Smooth muscle cell of the umbilical artery (primary cell): ENCODE results near the gene FANCD2OS. TPM values are rescaled to one million over a fixed set of nuclear protein-coding genes. Genes with fewer than 3 reads are reported as not detected.

Experiments used
- total RNA-seq: library from RNA; depleted of rRNA; stranded (reverse); fragments of >200 nt; gene quantifications from 2 replicates; pipeline ENCODE4 v1.2.3, GENCODE V29; 2014

FANCD2OS gene
- total RNA-seq: not detected in 2 replicates

GRCh38 chr3:10108091-10108490 lies at the start of gene FANCD2OS:
Gene FANCD2OS, minus strand, starts transcription at chr3:10108255. Its CDS starts 3,481 bp downstream, at chr3:10104774.

GRCh38 chr3:10115326-10116137 lies 7.5 kb upstream of the FANCD2OS start, which contains the start of gene BRK1:
Gene BRK1, plus strand, starts transcription at chr3:10115675. Its CDS starts 27 bp downstream, at chr3:10115702.

Other genes starting within 250 kb of the FANCD2OS start
- gene CIDEC, start 228.0 kb downstream of the FANCD2OS start, total RNA-seq: 0.09 TPM in 1 of 2 replicates, not detected in the other
- gene JAGN1, start 217.6 kb downstream of the FANCD2OS start, total RNA-seq: 17.6 and 24.3 TPM in 2 replicates
- under 0.01 and 0.23 TPM in 2 replicates for gene IL17RE, start 205.4 kb downstream of the FANCD2OS start, total RNA-seq
- gene IL17RC, start 191.2 kb downstream of the FANCD2OS start, total RNA-seq: 21.5 and 35.0 TPM in 2 replicates
- 82.0 and 124 TPM in 2 replicates for gene CRELD1, start 174.4 kb downstream of the FANCD2OS start, total RNA-seq
- 2.4 and 3.0 TPM in 2 replicates for gene PRRT3, start 155.8 kb downstream of the FANCD2OS start, total RNA-seq
- 60.3 and 90.1 TPM in 2 replicates for gene EMC3, start 121.4 kb downstream of the FANCD2OS start, total RNA-seq
- gene FANCD2, start 81.8 kb downstream of the FANCD2OS start, total RNA-seq: 3.0 and 12.1 TPM in 2 replicates
- 89.8 and 101 TPM in 2 replicates for gene BRK1, start 7.4 kb upstream of the FANCD2OS start, total RNA-seq
- 35.3 and 37.3 TPM in 2 replicates for gene VHL, start 33.5 kb upstream of the FANCD2OS start, total RNA-seq
- 8.0 and 12.9 TPM in 2 replicates for gene IRAK2, start 56.7 kb upstream of the FANCD2OS start, total RNA-seq
- 9.2 and 18.2 TPM in 2 replicates for gene TATDN2, start 140.2 kb upstream of the FANCD2OS start, total RNA-seq
- gene GHRL, start 184.7 kb upstream of the FANCD2OS start, total RNA-seq: not detected in 2 replicates
- gene SEC13, start 212.9 kb upstream of the FANCD2OS start, total RNA-seq: 309 and 391 TPM in 2 replicates